Endodermal cell (in vitro differentiated cells): Measurements from ENCODE around the gene SATB2. TPM values are rescaled to one million over a fixed set of nuclear protein-coding genes. Genes with fewer than 3 reads are reported as not detected.

Experiments
- DNase-seq: peaks from one replicate; pipeline ENCODE4 v3.0.0-alpha.2; 2017
- H3K27ac ChIP-seq: 2 replicates; pipeline ENCODE4 v1.5.1; 2013; ENCODE audit warnings: mild to moderate bottlenecking, low read depth, low read length, moderate library complexity
- H3K27me3 ChIP-seq: 2 replicates; pipeline ENCODE4 v1.6.1; 2013; ENCODE audit warnings: mild to moderate bottlenecking, low read length, moderate library complexity; ENCODE audit not compliant: insufficient read depth, control insufficient read depth, poor library complexity, severe bottlenecking
- H3K36me3 ChIP-seq: 2 replicates; pipeline ENCODE4 v1.7.0; 2013; ENCODE audit warnings: mild to moderate bottlenecking, low read length, moderate library complexity; ENCODE audit not compliant: control insufficient read depth, insufficient read depth
- H3K4me1 ChIP-seq: one replicate; pipeline ENCODE4 v1.7.0; 2013; ENCODE audit warnings: low read length; ENCODE audit not compliant: control insufficient read depth, insufficient read depth
- H3K4me3 ChIP-seq: 2 replicates; pipeline ENCODE4 v1.5.1; 2013; ENCODE audit warnings: mild to moderate bottlenecking, low read length, moderate library complexity
- H3K9ac ChIP-seq: 2 replicates; pipeline ENCODE4 v1.6.1; 2013; ENCODE audit warnings: mild to moderate bottlenecking, low read length, moderate library complexity; ENCODE audit not compliant: poor library complexity, severe bottlenecking; ENCODE audit errors: extremely low read depth
- H3K9me3 ChIP-seq: 2 replicates; pipeline ENCODE4 v1.6.1; 2013; ENCODE audit warnings: mild to moderate bottlenecking, low read length, moderate library complexity; ENCODE audit not compliant: control insufficient read depth
- H3K27ac Mint-ChIP-seq: 2 replicates; pipeline ENCODE4 v1.8.0; 2020; ENCODE audit warnings: mixed read lengths
- H3K27me3 Mint-ChIP-seq: 2 replicates; pipeline ENCODE4 v1.8.0; 2021; ENCODE audit warnings: mild to moderate bottlenecking, mixed read lengths; ENCODE audit not compliant: insufficient read depth
- H3K36me3 Mint-ChIP-seq: 2 replicates; pipeline ENCODE4 v1.8.0; 2020; ENCODE audit warnings: low read depth, mixed read lengths
- H3K4me1 Mint-ChIP-seq: 2 replicates; pipeline ENCODE4 v1.8.0; 2020; ENCODE audit warnings: mixed read lengths
- H3K4me3 Mint-ChIP-seq: 2 replicates; pipeline ENCODE4 v1.8.0; 2020; ENCODE audit warnings: mild to moderate bottlenecking, moderate library complexity, mixed read lengths
- H3K9me3 Mint-ChIP-seq: 2 replicates; pipeline ENCODE4 v1.8.0; 2020; ENCODE audit warnings: mild to moderate bottlenecking, mixed read lengths
- WGBS, 2 experiments: methylation state at CpG; one replicate each; pipeline versions ENCODE4 v1.1.5 to v1.1.7; 2013; ENCODE audit warnings: missing lambda C conversion rate in 2 of 2, mixed read lengths in 1 of 2; ENCODE audit not compliant: insufficient coverage in 1 of 2, insufficient read length in 1 of 2; 5-methylcytosine and 5-hydroxymethylcytosine counted together
- total RNA-seq, 2 donors: library from RNA; stranded (reverse); fragmentation: NEBNext Ultra II Directional in 1 of 2; extraction: Animal tissue kit (Norgen Biotek cat#: 25700) in 1 of 2; gene quantifications; 2 replicates in 1 of 2; 3 replicates in 1 of 2; pipeline ENCODE4 v1.2.1, GENCODE V29; 2021
- TF ChIP-seq, protein P1 (sequence below): fragments of 200-600 bp; sonication (generic); conservative IDR thresholded peaks from 2 replicates; pipeline ENCODE4 v1.5.0; 2021; ENCODE audit warnings: antibody characterized with exemption, mild to moderate bottlenecking

Gene SATB2
- total RNA-seq, 2 donors from 2014 or later, result 2.4 to 3.0 TPM

DNA sequence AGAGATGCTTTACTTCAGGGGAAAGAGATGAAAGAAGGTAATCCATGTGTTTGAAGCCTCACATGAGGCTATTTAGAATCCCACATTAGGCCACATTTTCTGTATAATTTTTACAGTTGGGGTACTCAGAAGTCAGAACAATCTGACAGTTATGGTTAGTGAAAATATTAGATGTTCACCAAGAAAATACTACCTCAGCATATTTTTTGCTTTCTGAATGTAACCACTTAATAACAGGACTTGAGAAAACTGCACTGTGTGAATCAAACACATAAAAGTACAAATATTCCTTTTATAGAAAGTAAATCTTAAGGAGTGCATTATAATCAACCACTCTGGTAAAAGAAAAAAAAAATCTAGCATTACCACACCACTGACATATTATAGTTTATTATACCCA, 169.3 kb downstream of the SATB2 start:
- no peak overlapping the region for H3K9ac ChIP-seq
- H3K9me3 Mint-ChIP-seq, result peaks cover 7% of the 10 kb centered on the region
- H3K27me3 ChIP-seq, result no peaks in the 10 kb centered on the region
- no peaks in the 10 kb centered on the region for H3K4me1 ChIP-seq
- TF ChIP-seq, protein P1, sequence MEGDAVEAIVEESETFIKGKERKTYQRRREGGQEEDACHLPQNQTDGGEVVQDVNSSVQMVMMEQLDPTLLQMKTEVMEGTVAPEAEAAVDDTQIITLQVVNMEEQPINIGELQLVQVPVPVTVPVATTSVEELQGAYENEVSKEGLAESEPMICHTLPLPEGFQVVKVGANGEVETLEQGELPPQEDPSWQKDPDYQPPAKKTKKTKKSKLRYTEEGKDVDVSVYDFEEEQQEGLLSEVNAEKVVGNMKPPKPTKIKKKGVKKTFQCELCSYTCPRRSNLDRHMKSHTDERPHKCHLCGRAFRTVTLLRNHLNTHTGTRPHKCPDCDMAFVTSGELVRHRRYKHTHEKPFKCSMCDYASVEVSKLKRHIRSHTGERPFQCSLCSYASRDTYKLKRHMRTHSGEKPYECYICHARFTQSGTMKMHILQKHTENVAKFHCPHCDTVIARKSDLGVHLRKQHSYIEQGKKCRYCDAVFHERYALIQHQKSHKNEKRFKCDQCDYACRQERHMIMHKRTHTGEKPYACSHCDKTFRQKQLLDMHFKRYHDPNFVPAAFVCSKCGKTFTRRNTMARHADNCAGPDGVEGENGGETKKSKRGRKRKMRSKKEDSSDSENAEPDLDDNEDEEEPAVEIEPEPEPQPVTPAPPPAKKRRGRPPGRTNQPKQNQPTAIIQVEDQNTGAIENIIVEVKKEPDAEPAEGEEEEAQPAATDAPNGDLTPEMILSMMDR, result no peak
- no peaks in the 10 kb centered on the region for H3K4me1 Mint-ChIP-seq
- H3K9me3 ChIP-seq, result peaks cover 10% of the 10 kb centered on the region
- H3K36me3 ChIP-seq, result no peaks in the 10 kb centered on the region
- DNase-seq, result no peak
- H3K27me3 Mint-ChIP-seq, result no peaks in the 10 kb centered on the region
- no peak overlapping the region for H3K4me3 ChIP-seq
- no peak overlapping the region for H3K4me3 Mint-ChIP-seq
- H3K36me3 Mint-ChIP-seq, result no peaks in the 10 kb centered on the region
- no peak overlapping the region for H3K27ac Mint-ChIP-seq
- H3K27ac ChIP-seq, result no peak overlapping the region

DNA sequence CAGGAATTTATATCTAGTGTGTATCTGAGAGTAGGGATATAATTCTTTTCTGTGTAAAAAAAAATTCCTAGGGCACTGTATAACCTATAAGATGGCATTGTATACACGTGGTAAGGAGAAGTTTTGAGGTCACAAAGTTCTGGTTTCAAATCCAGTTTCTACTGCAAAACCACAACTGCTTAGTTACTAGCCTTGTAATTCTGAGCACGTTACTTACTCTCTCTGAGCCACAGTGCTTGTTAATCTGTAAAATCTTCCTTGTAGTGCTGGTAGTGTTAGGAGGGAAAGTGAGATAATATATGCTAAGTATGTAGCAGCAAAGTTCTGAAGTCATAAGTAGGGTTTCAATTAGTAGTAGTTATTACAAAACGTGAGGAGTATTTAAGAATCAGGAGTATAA, 175.4 kb downstream of the SATB2 start:
- H3K9me3 Mint-ChIP-seq, result peaks cover 33% of the 10 kb centered on the region
- peaks cover 10% of the 10 kb centered on the region for H3K9me3 ChIP-seq
- H3K36me3 ChIP-seq, result no peaks in the 10 kb centered on the region
- no peaks in the 10 kb centered on the region for H3K4me1 Mint-ChIP-seq
- no peaks in the 10 kb centered on the region for H3K27me3 Mint-ChIP-seq
- no peaks in the 10 kb centered on the region for H3K27me3 ChIP-seq
- no peak overlapping the region for H3K4me3 ChIP-seq
- no peak overlapping the region for H3K4me3 Mint-ChIP-seq
- H3K27ac ChIP-seq, result no peak overlapping the region
- TF ChIP-seq, protein P1, result no peak
- 92 to 94% methylated on average over 2 to 3 of the region's 3 CpGs for WGBS, 2 experiments
- no peak overlapping the region for H3K27ac Mint-ChIP-seq
- no peak overlapping the region for H3K9ac ChIP-seq
- H3K36me3 Mint-ChIP-seq, result no peaks in the 10 kb centered on the region
- no peak for DNase-seq
- no peaks in the 10 kb centered on the region for H3K4me1 ChIP-seq

DNA sequence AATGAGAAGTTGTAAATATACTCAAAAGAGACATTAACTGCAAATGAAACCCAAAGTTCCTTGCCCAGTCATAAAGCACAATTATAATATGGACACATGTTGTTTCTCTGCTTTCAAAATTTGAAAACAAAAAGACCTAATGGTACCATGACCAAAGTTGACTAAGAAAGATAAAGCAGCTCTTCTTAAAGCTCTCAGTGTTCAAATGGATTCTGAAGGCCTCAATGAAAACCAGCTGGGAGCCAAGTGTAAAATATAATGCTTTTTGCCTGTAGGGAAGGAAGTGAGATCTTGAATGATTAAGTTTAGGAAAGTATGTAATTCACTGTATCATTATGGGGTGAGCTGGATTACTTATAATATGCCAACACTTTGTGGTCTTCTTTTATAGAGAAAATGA, 178.6 kb downstream of the SATB2 start:
- no peaks in the 10 kb centered on the region for H3K4me1 ChIP-seq
- TF ChIP-seq, protein P1, result no peak
- Mint-ChIP-seq H3K27me3 (no peaks in the 10 kb centered on the region), H3K4me3 (no peak overlapping the region), H3K36me3 (no peaks in the 10 kb centered on the region), H3K4me1 (no peaks in the 10 kb centered on the region), H3K9me3 (peaks cover 33% of the 10 kb centered on the region), H3K27ac (no peak overlapping the region)
- peaks cover 7% of the 10 kb centered on the region for H3K9me3 ChIP-seq
- no peak overlapping the region for H3K9ac ChIP-seq
- no peak overlapping the region for H3K4me3 ChIP-seq
- H3K27ac ChIP-seq, result no peak overlapping the region
- no peaks in the 10 kb centered on the region for H3K27me3 ChIP-seq
- DNase-seq, result no peak
- H3K36me3 ChIP-seq, result no peaks in the 10 kb centered on the region
